GM12874 (cell line): ENCODE data around the gene KLHDC7B.

Experiments
- CTCF ChIP-seq: IDR thresholded peaks from 2 replicates; pipeline ENCODE4 v1.5.1; 2011; ENCODE audit warnings: low read depth, mild to moderate bottlenecking, control low read depth, low read length, moderate library complexity; ENCODE audit not compliant: insufficient read depth

KLHDC7B gene

GRCh38 chr22:50577697-50577986, 31.9 kb downstream of the KLHDC7B start:
- TF ChIP-seq CTCF: no peak

- TF ChIP-seq CTCF: no peak
Observed at GRCh38 chr22:50577987-50578775, 32.5 kb downstream of the KLHDC7B start, which contains the start of gene CPT1B. CPT1B (minus strand) TSS chr22:50578427; CDS start chr22:50577915, 512 bp downstream.

GRCh38 chr22:50578776-50579310, 33.1 kb downstream of the KLHDC7B start:
- no peak for TF ChIP-seq CTCF

GRCh38 chr22:50579752-50580151, 34.1 kb downstream of the KLHDC7B start:
- no peak for TF ChIP-seq CTCF

- no peak for TF ChIP-seq CTCF
Observed at GRCh38 chr22:50581031-50581949, 35.6 kb downstream of the KLHDC7B start.

GRCh38 chr22:50581950-50582492, 36.3 kb downstream of the KLHDC7B start:
- no peak for TF ChIP-seq CTCF
